Panc1 (cell line): Measurements from ENCODE around the gene FTCDNL1.

Source experiments
- POLR2AphosphoS5 ChIP-seq: IDR thresholded peaks from 2 replicates; pipeline ENCODE4 v1.6.1; 2012; ENCODE audit warnings: mild to moderate bottlenecking, low read depth, low read length, moderate library complexity
- TF ChIP-seq, protein P1 (sequence below): fragments of 450-650 bp; IDR thresholded peaks from 2 replicates; pipeline ENCODE4 v1.5.1; 2017; ENCODE audit warnings: mild to moderate bottlenecking

DNA sequence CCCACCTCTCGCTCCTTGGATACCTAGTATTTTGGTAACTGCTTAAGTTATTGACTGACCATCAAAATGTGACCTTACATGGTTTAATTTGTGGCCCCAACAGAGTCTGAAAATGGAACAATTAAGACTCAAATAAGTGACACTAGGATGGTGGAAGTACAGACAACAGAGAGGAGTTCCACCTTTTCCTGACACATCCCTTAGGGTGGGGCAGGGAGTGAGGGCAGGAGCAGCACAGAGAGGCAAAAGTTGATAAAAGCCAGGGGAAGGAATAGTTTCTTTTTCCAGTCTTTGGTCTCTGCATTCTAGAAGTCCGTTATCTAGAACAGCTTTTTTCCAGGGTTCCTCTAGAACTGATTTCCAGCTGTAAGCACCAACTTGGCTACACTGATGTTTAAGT lies 32.2 kb downstream of the FTCDNL1 start:
- TF ChIP-seq, protein P1, sequence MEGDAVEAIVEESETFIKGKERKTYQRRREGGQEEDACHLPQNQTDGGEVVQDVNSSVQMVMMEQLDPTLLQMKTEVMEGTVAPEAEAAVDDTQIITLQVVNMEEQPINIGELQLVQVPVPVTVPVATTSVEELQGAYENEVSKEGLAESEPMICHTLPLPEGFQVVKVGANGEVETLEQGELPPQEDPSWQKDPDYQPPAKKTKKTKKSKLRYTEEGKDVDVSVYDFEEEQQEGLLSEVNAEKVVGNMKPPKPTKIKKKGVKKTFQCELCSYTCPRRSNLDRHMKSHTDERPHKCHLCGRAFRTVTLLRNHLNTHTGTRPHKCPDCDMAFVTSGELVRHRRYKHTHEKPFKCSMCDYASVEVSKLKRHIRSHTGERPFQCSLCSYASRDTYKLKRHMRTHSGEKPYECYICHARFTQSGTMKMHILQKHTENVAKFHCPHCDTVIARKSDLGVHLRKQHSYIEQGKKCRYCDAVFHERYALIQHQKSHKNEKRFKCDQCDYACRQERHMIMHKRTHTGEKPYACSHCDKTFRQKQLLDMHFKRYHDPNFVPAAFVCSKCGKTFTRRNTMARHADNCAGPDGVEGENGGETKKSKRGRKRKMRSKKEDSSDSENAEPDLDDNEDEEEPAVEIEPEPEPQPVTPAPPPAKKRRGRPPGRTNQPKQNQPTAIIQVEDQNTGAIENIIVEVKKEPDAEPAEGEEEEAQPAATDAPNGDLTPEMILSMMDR: no peak
- no peak for TF ChIP-seq POLR2AphosphoS5
